SK-MEL-5 (cell line): Measurements from ENCODE around the gene ALDH7A1. TPM values are rescaled to one million over a fixed set of nuclear protein-coding genes. Genes with fewer than 3 reads are reported as not detected.
"Not testable (repeated sequence)": the region's sequence is repeated elsewhere in the genome, so short reads cannot be mapped to it uniquely, and the experiment has no call there.

Experiments used
- DNase-seq: peaks from one replicate; pipeline ENCODE4 v3.0.0-alpha.2; 2016; ENCODE audit warnings: low read depth, low spot score
- in situ Hi-C: cut with HindIII; loops from 2 replicates; pipeline ENCODE4 v1.10.0; 2016; ENCODE audit warnings: low sequenced_read_pairs, high pct_unique_total_duplicates, low pct_unique_long_range_greater_than_20kb
- total RNA-seq: library from RNA; depleted of rRNA; stranded (reverse); fragments of >200 nt; shearing (Covaris generic); gene quantifications from 2 replicates; pipeline ENCODE4 v1.2.3, GENCODE V29; 2014

Gene ALDH7A1
- total RNA-seq, 1 experiment from 2014 or later, result 34.7 TPM

GRCh38 chr5:126519637-126520592, 75.1 kb downstream of the ALDH7A1 start:
- DNase-seq, result no peak
- in situ Hi-C loops, result no loop called here

GRCh38 chr5:126519223-126519622, 75.8 kb downstream of the ALDH7A1 start:
- in situ Hi-C loops, DNase-seq: not testable (repeated sequence)

- in situ Hi-C loops, result no loop called here
- no peak for DNase-seq
Observed at GRCh38 chr5:126516852-126517251, 78.2 kb downstream of the ALDH7A1 start.

DNA sequence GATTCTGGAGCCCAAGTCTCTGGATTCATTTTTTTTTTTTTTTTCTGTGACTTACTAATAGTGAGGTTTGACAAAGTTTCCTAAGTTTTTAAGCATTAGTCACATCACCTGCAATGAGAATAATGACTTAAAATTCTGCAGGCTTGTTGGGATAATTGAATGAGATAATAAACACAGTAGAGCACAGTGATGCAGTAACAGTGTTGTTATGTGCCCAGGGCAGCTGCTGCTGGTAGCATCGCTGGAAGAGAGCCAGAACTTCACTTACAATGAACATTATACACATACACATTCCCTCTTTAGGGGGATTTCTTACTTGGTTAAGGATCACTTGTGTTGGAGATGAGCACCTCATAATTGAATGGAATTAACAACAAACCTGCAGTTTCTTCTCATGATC, 78.9 kb downstream of the ALDH7A1 start:
- peak; percentile 72 for DNase-seq
- in situ Hi-C loops, result no loop called here

DNA sequence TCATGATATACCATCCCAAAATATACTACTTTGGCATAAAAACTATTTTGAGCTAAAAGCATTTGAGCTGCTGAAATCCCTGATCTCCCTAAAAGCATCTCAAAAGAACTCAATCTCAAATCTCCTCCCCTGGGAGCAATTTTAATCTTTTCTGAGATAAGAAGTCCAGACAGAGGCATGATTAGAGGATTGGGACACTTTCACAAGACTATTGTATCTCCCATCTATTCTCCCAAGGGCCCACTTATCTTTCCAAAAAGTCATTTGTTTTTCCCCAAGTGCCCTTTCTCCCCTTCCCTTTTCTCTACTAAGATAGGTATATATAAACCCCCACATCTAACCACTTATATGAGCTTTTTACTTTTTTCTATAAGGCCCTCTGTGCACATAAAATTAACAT, 79.7 kb downstream of the ALDH7A1 start:
- no peak for DNase-seq
- in situ Hi-C loops, result no loop called here

DNA sequence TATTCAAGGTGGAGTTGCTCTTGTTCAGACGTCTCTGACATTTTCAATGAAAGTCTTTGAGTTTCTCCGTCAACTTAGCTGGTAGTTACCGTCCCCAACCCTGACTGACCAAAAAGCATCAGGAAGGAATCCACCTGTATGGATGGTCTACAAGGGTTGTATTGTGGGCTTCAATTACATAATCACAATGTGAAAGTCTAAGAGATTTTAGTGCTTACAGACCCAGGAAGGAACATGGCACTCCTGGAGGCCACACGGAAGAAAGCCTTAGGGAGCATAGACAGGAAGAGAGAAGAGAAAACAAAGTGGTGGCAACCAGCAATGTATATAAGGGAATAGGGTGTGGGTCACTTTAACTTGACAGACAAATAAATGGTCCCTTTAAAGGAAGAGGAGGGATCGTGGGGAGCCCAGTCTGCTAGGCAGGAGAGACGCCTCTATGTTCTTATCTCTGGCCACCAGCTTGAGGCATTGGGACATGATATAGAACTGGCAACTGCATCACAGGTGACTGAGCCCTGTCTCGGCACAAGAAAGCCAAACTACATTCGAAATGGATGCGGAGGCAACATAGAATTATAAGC, 80.4 kb downstream of the ALDH7A1 start:
- DNase-seq, result no peak
- in situ Hi-C loops, result no loop called here

DNA sequence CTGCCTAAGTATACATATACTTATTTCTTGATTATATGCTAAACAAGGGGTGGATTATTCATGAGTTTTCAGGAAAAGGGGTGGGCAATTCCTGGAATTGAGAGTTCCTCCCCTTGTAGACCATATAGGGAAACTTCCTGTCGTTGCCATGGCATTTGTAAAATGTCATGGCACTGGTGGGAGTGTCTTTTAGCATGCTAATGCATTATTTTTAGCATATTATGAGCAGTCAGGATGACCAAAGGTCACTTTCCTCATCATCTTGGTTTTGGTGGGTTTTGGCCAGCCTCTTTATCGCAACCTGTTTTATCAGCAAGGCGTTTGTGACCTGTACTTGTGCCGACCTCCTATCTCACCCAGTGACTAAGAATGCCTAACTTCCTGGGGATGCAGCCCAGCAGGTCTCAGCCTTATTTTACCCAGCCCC, 80.9 kb downstream of the ALDH7A1 start:
- in situ Hi-C loops, result no loop called here
- DNase-seq, result no peak

DNA sequence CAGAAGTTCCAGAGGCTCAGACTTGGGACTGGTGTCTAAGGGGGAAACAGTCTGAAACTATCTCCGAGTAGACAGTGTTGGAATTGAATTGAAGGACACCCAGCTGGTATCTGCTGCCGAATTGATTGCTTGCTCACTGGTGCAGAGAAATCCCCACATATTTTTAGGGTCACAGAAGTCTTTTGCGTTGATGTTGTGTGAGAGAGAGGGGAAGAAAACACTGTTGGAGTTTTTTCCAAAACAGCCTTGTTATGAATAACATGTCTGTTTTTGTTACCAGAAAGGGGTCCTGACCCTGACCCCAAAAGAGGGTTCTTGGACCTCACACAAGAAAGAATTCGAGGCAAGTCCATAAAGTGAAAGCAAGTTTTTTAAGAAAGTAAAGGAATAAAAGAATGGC, 81.3 kb downstream of the ALDH7A1 start:
- no peak for DNase-seq
- in situ Hi-C loops, result no loop called here

GRCh38 chr5:126513302-126513701, 81.7 kb downstream of the ALDH7A1 start:
- DNase-seq, result no peak
- in situ Hi-C loops, result no loop called here

DNA sequence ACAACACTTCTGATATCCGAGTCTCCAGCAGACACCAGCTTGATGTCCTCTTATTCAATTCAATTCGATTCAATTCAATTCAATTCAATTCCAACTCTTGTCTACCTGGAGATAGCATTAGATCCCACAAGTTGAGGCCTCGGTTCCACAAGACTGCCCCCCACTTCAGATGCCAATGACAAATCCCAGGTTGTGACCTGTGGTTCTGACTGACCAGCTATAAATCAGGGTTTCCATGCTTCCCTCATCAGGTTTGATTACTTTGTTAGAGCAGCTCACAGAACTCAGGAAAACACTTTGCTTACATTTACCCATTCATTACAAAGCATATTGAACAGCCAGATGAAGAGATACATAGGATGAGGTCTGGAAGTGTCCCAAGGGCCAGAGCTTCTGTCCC, 82.6 kb downstream of the ALDH7A1 start:
- DNase-seq, result no peak
- in situ Hi-C loops, result no loop called here

GRCh38 chr5:126511961-126512360, 83.1 kb downstream of the ALDH7A1 start:
- no peak for DNase-seq
- in situ Hi-C loops, result no loop called here

DNA sequence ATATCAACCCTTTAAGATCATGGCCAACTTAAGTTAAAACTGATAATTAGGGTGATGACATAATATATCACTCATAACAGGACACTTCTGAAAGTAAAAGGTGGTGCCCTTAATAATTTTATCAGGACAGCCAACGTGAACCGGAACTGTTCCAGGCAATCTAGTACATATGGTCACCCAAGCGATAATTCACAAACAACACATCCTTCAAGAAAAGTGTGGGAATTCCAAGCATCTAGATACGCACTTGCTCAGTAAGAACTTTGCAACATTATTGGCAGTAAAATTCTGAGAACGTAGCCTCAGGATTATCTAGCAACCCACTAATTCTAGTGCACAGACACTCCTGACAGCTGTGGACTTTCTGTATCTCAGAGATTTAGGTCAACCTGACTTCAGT, 85.7 kb downstream of the ALDH7A1 start:
- DNase-seq, result no peak
- in situ Hi-C loops, result no loop called here

GRCh38 chr5:126508962-126509279, 86.1 kb downstream of the ALDH7A1 start:
- DNase-seq, result no peak
- in situ Hi-C loops, result no loop called here

DNA sequence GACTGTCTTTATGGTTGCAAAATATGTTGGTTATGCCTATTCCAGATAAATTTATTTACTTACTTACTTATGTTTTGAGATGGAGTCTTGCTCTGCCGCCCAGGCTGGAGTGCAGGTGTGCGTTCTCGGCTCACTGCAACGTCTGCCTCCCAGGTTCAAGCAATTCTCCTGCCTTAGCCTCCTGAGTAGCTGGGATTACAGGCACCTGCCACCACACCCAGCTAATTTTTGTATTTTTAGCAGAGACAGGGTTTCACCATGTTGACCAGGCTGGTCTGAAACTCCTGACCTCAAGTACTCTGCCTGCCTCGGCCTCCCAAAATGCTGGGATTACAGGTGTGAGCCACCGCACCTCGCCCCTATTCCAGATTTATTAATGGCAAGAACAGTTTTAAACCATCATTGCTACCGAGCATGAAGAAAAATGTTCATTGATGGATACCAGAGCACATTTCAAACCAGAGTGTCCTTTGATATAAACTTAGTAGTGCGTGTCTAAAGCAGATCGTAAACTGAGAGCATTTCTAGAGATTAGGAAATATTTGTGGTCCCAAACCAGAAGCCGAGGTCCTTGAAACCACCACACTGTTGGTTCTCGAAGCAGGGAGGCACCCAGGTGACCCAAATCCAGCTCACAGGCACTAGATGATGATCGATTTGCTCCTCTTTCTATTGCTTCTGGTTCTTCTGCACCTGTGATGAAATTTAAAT, 86.6 kb downstream of the ALDH7A1 start:
- in situ Hi-C loops, result no loop called here
- DNase-seq, result no peak

GRCh38 chr5:126506079-126506478, 88.9 kb downstream of the ALDH7A1 start:
- in situ Hi-C loops, result no loop called here
- no peak for DNase-seq

GRCh38 chr5:126503602-126504104, 91.4 kb downstream of the ALDH7A1 start:
- in situ Hi-C loops, result no loop called here
- DNase-seq, result peak; percentile 29

- in situ Hi-C loops, result no loop called here
- no peak for DNase-seq
Observed at GRCh38 chr5:126501448-126501847, 93.6 kb downstream of the ALDH7A1 start.

DNA sequence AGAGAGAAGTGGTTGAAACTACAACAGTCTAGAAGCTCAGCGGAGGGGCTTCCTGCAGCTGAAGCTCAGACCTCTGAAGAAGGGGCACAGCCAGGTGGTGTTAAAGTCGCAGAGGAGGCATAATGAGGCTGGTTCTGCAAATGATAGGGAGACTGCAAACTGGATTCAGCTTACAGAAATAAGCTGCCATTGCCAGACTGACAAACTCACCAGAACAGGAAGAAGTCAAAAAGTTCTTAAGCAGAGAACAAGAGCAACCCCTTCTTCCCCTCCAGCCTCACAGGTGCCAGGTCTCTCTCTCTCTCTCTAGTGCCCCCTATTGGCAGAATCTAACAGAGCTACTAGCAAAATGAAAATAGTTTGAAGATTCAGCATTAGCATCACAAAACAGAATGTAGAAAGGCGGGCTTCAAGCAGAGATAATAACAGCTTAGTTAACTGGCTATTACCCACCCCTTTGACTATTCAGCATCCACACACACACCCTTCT, 95.1 kb downstream of the ALDH7A1 start:
- DNase-seq, result peak; percentile 66
- in situ Hi-C loops, result no loop called here
